G401.6 (cell line): ENCODE measurements around the gene C10orf105.

Source experiments
- FAIRE-seq: peaks from 2 replicates; lab custom pipeline; 2012; peaks lifted over from hg19 to GRCh38; lab: Jason Lieb, UNC

Gene C10orf105, protein sequence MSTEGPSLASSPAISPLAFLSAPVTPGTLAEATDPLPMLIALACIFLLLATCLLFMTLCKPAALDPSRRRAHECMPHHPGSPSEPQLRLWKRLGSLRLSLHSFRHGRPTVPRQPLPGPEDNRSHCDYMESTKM

DNA sequence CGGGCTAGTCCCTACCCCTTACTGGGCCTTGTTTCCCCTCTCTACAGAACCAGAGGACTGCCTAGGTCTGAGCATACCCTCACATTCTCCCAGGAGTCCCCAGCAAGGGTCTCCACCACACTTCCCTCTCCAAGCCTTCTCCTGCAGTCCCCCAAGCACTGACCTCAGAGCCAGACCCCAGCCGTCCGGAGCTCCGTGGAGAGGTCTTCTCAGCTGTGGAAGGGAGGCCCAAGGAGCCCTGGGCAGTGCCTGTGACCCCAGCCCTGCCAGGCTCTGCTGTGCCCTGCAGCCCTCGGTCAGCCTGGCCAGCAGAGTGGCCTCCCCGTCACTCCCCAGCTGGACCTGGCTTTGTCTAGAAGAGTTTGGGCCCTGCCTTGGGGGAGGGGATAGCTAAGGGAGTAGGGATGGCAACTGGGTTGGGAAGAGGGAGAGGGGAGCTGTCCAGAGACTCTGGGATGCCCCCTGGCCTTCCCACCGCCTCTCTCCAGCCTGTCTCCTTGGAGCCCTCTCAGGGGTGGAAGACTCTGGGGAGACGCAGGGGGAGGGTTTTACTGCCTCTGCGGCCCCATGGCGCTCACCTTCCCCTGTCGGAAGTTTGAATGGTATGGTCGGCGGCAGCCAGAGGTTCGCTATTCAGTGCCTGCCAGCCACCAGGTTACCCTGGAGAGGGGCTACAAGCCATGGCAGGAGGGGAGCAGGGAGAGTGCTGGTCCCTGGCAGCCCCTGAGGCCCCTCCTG, at the start of gene C10orf105:
TSS of gene C10orf105 (minus strand) at position 315 of the 738 bp plus-strand sequence. CDS start 3,441 bp downstream, outside the sequence.
- no peak for FAIRE-seq

DNA sequence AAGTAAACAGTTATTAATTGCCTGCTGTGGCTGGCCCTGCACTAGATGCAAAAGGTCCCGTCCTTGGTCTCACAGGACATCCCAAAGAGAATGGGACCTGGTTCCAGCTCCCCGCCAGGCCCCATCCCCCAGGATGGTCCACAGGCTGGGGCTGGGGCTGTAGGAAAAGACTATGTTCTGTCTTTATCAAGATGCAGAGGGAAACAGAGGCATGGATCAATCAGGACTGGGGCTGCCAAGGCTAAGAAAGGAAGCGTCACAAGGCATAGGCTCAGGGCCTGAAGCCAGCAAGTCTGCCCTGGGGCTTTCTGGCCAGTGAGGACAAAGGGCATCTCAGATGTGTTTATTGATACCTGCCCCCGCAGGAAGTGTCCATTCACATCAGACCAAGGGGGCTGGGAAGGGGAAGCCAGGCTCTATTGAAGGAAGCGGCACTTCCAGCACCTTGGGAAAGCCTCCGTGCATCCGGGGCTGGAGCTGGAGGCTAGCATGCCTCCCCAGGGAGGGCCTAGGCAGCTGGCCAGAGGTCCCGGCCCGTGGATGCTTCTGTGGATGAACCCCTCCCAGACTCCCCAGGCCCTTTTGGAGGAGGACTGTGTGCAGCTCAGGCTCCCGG, 48.0 kb upstream of the C10orf105 start:
- no peak for FAIRE-seq

GRCh38 chr10:71766717-71767419, 47.3 kb upstream of the C10orf105 start:
- FAIRE-seq, result no peak

DNA sequence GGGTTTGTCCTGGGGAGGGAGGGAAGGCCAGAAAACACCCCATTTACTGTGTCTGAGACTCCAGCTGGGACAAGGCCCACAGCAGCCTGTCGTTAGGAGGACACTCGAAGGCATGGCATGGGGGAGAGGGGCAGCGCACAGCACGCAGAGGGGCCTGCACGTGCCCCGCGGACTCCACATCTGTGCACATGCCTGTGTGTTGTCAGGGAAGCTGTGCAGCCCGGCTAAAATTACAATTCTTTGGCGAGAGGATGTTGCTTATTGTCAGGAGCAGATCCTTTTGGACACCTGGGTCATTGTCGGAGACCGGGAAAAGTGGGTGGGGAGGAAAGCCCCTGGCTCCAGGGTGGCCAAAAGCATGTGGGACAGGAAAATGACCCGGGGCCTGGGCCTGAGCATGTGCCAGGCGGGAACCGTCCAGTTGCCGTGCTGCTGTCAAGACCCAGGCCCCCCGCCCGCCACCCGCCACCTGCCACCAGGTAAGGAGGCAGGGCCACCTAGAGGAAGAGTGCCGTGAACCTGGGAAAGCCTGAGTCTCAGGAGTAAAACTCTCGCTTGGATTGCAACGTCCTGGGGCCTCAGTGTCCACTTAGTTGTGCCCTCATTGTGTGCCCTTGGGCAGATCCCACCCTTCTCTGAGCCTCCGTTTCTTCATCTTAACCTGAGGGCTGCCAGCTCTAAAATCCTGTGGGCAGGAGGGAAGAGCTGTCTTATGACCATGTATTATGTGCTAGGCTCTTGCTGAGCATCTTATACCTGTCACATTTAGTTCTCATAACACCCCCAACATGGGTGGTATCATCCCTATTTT, 46.5 kb upstream of the C10orf105 start:
- FAIRE-seq, result no peak

- FAIRE-seq, result no peak
These were observed 45.8 kb upstream of the C10orf105 start for GRCh38 chr10:71765176-71765904.

DNA sequence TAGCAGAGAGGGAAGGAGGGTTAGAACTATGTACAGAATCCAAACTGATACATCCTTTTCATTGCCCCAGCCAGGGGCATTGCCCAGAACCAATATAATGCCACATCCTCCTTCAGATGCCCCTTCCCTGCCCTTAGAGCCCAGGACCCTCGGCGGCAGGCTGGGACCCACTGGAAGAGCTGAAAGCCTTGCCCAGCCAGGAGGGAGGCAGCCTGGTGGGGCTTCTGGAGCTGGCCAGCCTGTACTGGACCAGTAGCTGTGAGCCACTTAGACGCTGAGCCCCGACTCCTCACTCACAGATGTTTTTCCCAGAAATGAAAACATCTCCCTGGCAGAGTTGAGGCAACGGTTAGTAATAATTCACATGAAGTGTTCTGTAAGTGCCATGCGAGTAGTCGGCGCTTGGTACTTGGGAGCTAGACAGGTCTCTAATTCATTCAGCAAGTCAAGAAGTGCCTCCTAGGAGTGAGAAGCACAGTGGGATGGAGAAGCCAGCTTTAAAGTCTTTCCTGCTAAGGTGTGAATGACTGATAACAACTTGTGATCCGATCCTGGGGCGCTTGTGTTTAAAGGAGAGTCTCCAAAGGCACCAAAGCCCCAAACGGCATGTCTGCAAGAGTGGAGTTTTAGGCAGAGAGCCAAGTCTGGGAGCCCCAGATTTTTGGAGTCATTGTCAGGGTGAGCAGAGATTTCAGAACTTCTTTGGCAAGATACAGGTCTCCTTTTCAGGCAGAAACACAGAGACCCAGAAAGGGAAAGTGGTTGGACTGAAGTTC, 44.0 kb upstream of the C10orf105 start:
- FAIRE-seq, result no peak

DNA sequence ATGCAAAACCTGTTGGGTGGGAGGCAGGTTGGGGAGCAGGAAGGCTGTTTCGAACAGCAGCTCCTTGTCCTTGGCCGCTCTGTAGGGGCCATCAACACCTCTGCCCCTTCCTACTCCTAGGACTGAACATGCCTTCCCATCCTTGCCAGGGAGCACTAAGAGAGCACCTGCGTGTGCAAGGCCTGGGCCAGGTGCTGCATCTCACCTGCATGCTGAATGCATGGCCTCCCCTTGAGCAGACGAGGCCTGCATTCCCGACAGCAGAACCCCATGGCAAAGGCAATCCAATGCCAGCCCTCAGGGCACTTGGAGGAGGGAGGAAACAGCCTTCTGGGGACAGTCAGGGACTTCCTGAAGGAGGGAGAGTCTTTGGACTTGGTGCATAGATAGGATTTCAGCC, 42.7 kb upstream of the C10orf105 start:
- no peak for FAIRE-seq

DNA sequence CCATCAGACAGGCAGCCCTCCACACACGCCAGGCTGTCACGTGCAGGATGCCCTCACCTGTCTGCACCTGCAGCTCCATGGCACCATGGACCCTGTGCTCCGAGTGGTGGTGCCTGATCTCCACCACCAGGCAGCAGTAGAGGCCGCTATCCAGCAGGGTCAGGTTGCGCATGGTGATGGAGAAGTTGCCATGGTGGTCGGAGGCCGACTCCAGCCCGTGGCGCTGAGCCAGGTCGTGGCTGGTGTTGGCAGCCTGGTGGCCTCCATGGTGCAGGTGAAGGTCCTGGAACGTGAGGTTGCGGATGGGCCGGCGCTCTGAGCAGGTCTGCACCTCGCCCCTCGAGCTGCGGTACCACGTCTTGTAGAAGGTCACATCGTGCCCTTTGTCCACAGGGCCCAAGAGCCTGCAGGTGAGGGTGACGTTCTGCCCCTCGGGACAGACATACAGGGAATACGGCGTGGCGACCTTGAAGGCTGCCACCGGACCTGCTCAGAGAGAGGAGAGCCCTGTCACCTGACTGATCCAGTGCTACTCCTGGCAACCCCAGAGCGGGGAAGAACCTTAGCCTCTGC, 42.0 kb upstream of the C10orf105 start:
- no peak for FAIRE-seq

GRCh38 chr10:71761105-71761511, 41.5 kb upstream of the C10orf105 start:
- no peak for FAIRE-seq

DNA sequence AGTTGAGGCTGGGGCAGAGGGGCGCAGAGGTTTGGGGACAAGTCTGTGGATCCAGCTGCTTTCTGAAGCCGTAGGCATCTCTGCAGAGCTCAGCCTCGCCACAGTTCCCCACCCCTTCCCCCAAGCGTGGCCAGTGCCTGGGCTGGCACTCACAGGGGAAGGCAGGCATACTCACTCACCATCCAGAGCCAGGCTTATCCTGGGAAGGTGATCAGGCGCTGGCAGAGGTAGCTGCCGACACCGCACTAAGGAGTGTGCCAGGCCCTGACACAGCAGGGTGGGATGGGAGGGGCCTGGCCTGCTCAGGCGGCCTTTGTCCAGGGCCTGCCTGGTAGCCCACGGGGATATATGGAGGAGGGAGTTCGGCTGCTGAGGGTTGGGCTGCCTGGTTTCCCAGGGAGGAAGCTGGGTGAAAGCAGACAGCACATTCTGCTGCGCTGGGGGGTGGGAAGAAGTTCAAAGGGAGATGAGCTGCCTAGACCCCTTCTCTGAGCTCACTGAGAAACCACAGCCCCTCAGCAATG, 37.9 kb upstream of the C10orf105 start:
- no peak for FAIRE-seq

GRCh38 chr10:71756311-71757191, 37.0 kb upstream of the C10orf105 start:
- no peak for FAIRE-seq

GRCh38 chr10:71755179-71755879, 35.8 kb upstream of the C10orf105 start:
- FAIRE-seq, result no peak

DNA sequence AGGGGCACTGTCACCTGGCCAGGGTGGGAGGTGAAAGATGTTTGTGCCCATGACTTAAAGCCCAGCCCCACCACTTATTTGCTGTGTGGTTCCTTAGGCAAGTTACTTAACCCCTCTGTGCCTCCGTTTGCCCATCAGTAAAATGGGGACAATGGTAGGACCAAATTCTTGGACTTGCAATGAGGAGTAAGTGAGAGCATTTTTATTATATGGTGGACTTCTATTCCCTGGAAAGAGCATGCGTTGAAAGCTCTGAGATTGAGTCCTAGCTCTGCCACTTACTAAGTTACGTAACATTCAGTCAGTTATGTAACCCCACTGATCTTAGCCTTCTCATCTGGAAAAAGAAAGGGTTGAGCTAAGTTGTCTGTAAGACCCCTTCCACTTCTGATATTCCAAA, 35.0 kb upstream of the C10orf105 start:
- no peak for FAIRE-seq

DNA sequence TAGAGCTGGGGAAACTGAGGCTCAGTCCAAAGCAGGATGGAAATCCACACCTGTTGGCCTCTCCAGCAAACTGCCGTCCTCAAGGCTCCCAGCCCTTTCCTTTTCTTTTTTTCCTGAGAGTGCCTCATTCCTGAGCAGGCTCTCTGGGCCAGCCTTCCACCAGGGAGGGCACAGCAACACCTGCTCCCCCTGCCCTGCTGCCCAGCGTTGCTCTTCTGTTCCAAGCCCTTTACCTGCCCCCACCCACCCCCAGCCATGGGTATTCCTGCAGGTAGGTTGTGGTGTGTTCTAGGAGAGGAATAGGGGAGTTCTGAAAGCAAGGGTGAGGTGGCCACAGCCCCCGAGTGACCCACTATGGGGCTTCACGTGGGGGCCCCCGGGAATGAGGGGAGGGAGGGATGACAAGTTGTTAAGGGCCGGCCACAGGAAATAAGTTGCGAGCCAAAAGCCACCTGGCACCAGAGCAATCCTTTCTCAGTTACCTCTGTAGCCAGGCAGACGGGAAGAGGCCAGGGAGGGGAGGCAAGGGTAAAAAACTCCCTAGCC, 34.5 kb upstream of the C10orf105 start:
- FAIRE-seq, result no peak

GRCh38 chr10:71753091-71753959, 33.7 kb upstream of the C10orf105 start:
- FAIRE-seq, result no peak

- FAIRE-seq, result no peak
These were observed 33.0 kb upstream of the C10orf105 start for GRCh38 chr10:71752391-71753090.
